ENCODE data around the gene FRMD4B. TPM values are rescaled to one million over a fixed set of nuclear protein-coding genes. Genes with fewer than 3 reads are reported as not detected.

FRMD4B gene
- total RNA-seq, 2 experiments from 2014 or later = not detected

DNA sequence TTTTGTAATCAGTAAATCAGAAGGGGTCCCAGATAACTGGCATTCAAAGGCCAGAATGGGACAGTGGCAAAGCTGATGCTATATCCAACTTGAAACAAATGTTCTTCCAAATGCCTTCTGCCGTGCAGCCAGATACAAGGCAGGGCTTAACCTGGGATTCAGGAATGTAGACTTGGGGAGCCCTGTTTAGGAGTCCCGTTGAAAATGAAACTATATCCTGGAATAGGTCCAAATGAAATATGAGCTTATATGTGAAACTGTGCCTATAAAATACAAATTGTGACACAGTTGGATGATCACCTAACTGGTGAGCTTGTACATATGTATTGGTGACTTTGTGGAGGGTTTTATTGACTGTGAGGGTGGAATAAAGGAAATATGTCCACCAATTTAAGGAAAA, 28.7 kb downstream of the FRMD4B start:
- BruUV-seq (replicated peaks) = no TSS peak
- Histone ChIP-seq H3K4me1 (ENCODE audit: insufficient read depth, low read length, poor library complexity, severe bottlenecking) (no peaks in the 10 kb centered on the region), H3K4me3 (ENCODE audit: low read depth, low read length, poor library complexity, severe bottlenecking) (no peak overlapping the region), H3K9me2 (ENCODE audit: insufficient read depth, low read length) (no peaks in the 10 kb centered on the region), H3K4me2 (ENCODE audit: low read length) (no peak overlapping the region), H3K36me3 (ENCODE audit: insufficient read depth, low read length) (no peaks in the 10 kb centered on the region), H3K9me3 (ENCODE audit: low read length) (no peaks in the 10 kb centered on the region), H2AFZ (ENCODE audit: low read length) (no peak overlapping the region), H3K79me2 (ENCODE audit: insufficient read depth, low read depth, low read length) (no peaks in the 10 kb centered on the region), H3K27ac (ENCODE audit: low read depth, low read length, poor library complexity, severe bottlenecking) (no peak overlapping the region), H4K20me1 (ENCODE audit: insufficient read depth, low read length) (no peaks in the 10 kb centered on the region)
- no peak for TF ChIP-seq EZH2phosphoT487 (IDR thresholded peaks at IDR 0.05; ENCODE audit: borderline replicate concordance, low read depth, low read length)
- TF ChIP-seq, protein P1, sequence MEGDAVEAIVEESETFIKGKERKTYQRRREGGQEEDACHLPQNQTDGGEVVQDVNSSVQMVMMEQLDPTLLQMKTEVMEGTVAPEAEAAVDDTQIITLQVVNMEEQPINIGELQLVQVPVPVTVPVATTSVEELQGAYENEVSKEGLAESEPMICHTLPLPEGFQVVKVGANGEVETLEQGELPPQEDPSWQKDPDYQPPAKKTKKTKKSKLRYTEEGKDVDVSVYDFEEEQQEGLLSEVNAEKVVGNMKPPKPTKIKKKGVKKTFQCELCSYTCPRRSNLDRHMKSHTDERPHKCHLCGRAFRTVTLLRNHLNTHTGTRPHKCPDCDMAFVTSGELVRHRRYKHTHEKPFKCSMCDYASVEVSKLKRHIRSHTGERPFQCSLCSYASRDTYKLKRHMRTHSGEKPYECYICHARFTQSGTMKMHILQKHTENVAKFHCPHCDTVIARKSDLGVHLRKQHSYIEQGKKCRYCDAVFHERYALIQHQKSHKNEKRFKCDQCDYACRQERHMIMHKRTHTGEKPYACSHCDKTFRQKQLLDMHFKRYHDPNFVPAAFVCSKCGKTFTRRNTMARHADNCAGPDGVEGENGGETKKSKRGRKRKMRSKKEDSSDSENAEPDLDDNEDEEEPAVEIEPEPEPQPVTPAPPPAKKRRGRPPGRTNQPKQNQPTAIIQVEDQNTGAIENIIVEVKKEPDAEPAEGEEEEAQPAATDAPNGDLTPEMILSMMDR (conservative IDR thresholded peaks at IDR 0.05; ENCODE audit: low read length) = no peak
- ChIA-PET POLR2A (no interaction called here), CTCF (ENCODE audit: unreplicated experiment) (no interaction called here)
- intact Hi-C loops (cut with micrococcal nuclease; ENCODE audit: unreplicated experiment) = no loop called here
- DNase-seq (ENCODE audit: low spot score) = no peak

GRCh38 chr3:69354948-69355347, 30.9 kb downstream of the FRMD4B start:
- H3K9me2 ChIP-seq (ENCODE audit: insufficient read depth, low read length) = no peaks in the 10 kb centered on the region
- TF ChIP-seq, protein P1 (conservative IDR thresholded peaks at IDR 0.05; ENCODE audit: low read length) = no peak
- TF ChIP-seq EZH2phosphoT487 (IDR thresholded peaks at IDR 0.05; ENCODE audit: borderline replicate concordance, low read depth, low read length) = no peak
- CTCF ChIA-PET (ENCODE audit: unreplicated experiment) = no interaction called here
- intact Hi-C loops (cut with micrococcal nuclease; ENCODE audit: unreplicated experiment) = no loop called here
- BruUV-seq (replicated peaks) = no TSS peak
- no peaks in the 10 kb centered on the region for H3K9me3 ChIP-seq (ENCODE audit: low read length)
- no peaks in the 10 kb centered on the region for H3K79me2 ChIP-seq (ENCODE audit: insufficient read depth, low read depth, low read length)
- no peak for DNase-seq (ENCODE audit: low spot score)
- H4K20me1 ChIP-seq (ENCODE audit: insufficient read depth, low read length) = no peaks in the 10 kb centered on the region
- no peaks in the 10 kb centered on the region for H3K36me3 ChIP-seq (ENCODE audit: insufficient read depth, low read length)
- no peak overlapping the region for H3K4me2 ChIP-seq (ENCODE audit: low read length)
- H2AFZ ChIP-seq (ENCODE audit: low read length) = no peak overlapping the region
- no peaks in the 10 kb centered on the region for H3K4me1 ChIP-seq (ENCODE audit: insufficient read depth, low read length, poor library complexity, severe bottlenecking)
- H3K4me3 ChIP-seq (ENCODE audit: low read depth, low read length, poor library complexity, severe bottlenecking) = no peak overlapping the region
- H3K27ac ChIP-seq (ENCODE audit: low read depth, low read length, poor library complexity, severe bottlenecking) = no peak overlapping the region
- POLR2A ChIA-PET = no interaction called here

DNA sequence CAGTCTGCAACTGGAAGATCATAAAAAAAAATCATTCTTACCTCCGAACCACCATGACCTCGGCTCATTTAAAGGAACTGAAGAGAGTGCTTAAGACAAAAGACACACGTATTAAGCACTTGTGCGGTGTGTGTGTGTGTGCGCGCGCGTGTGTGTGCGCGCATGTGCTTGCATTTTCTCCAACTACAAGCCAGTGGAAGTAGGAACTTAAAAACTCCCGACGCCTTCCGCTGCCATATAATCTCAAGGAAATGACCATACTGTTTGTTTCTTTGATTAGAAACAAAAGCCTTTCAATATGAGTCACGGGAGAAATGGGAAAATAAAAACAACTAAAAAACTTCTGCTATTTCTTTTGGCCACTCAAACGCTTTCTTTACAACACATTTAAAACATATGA, 32.4 kb downstream of the FRMD4B start:
- Histone ChIP-seq H3K27ac (ENCODE audit: low read depth, low read length, poor library complexity, severe bottlenecking) (no peak overlapping the region), H3K36me3 (ENCODE audit: insufficient read depth, low read length) (no peaks in the 10 kb centered on the region), H3K4me3 (ENCODE audit: low read depth, low read length, poor library complexity, severe bottlenecking) (no peak overlapping the region), H3K4me2 (ENCODE audit: low read length) (no peak overlapping the region), H3K9me2 (ENCODE audit: insufficient read depth, low read length) (no peaks in the 10 kb centered on the region), H2AFZ (ENCODE audit: low read length) (no peak overlapping the region), H4K20me1 (ENCODE audit: insufficient read depth, low read length) (no peaks in the 10 kb centered on the region), H3K4me1 (ENCODE audit: insufficient read depth, low read length, poor library complexity, severe bottlenecking) (no peaks in the 10 kb centered on the region), H3K79me2 (ENCODE audit: insufficient read depth, low read depth, low read length) (no peaks in the 10 kb centered on the region), H3K9me3 (ENCODE audit: low read length) (no peaks in the 10 kb centered on the region)
- POLR2A ChIA-PET = interaction anchor here (0.6 kb wide), 1 partner anchor 10 kb away, joined by 4 read pairs; no protein-coding TSS in a partner anchor
- CTCF ChIA-PET (ENCODE audit: unreplicated experiment) = no interaction called here
- BruUV-seq (replicated peaks) = no TSS peak
- no peak for DNase-seq (ENCODE audit: low spot score)
- intact Hi-C loops (cut with micrococcal nuclease; ENCODE audit: unreplicated experiment) = no loop called here
- TF ChIP-seq EZH2phosphoT487 (IDR thresholded peaks at IDR 0.05; ENCODE audit: borderline replicate concordance, low read depth, low read length) = no peak
- TF ChIP-seq, protein P1 (conservative IDR thresholded peaks at IDR 0.05; ENCODE audit: low read length) = no peak

All from OCI-LY7 (cell line).